GM12891 (cell line): ENCODE data around the gene PARD3.

ENCODE experiments used
- POLR2A ChIP-seq: IDR thresholded peaks from 2 replicates; pipeline ENCODE4 v1.6.1; 2011; ENCODE audit warnings: low read depth, low read length, control low read depth
- POLR2AphosphoS5 ChIP-seq: IDR thresholded peaks from 2 replicates; pipeline ENCODE4 v1.6.1; 2011; ENCODE audit warnings: low read depth, low read length, control low read depth

DNA sequence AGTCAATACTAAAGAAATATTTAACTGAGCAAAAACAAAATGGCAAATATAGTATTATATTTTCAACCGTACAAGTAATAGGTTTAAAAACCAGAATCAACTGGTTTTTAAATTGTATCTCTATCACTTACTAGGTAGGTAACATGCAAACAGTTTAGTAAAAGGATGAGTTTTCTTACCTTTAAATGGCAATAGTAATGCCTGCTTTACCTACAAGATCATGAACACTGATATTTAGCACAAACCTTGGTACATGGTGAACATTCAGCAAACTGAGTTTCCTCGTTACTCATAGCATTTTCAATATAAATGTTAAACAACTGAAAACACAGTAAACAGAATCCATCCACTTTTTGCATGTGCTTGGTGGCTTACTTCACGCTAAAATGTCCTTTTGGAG lies 389.1 kb downstream of the PARD3 start:
- no peak for TF ChIP-seq POLR2A
- no peak for TF ChIP-seq POLR2AphosphoS5
